HG02943 (cell line): ENCODE results near the gene HOXB2.

ENCODE experiments used
- ATAC-seq: cut with Tn5 transposase; IDR thresholded peaks from one replicate; pipeline ENCODE4 v1.9.1; 2021; ENCODE audit warnings: mild to moderate bottlenecking, low read depth, moderate library complexity; ENCODE audit not compliant: unreplicated experiment

The HOXB2 gene

DNA sequence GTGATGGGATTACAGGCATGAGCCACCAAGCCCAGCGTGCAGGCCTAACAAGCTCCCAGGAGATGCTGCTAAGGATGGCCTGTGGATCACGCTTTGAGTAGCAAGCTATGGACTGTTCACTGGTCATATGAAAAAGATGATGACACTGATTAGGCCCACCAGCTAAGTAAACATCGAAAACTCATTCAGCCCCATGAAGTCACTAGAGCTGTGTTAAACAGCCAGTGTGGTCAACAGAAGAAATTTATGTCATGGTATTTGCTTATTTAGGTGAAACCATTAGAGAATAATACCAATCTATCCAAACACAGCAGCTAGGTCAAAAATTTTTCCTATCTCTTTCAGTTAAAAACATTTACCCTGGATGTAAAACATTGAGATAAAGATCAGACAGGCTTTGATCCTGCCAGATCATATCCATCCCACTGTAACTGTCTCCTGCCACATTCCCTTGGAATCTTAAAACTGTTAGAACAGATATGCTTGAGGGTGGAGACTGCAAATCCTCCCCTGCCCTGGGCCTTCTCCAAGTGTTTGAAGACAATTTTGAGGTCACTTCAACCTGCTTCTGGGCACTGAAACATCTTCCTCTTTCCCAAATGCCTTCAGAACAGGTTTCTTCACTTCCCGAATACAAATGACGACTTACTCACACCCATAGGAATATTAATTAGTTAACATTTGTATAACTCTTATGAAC is 45.0 kb downstream of the HOXB2 start:
- ATAC-seq = no peak

DNA sequence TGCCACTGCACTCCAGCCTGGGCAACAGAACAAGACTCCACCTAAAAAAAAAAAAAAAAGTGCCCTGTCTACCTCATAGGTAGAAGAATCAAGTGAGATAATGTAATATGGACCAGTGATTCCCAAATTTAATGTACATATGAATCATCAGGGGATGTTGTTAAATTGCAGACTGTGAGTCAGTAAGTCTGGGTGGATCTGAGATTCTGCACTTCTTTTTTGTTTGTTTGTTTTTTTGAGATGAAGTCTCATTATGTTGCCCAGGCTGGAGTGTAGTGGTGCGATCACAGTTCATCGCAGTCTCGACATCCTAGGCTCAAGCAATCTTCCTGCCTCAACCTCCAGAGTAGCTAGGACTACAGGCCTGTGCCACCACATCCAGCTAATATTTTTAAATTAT is 45.7 kb downstream of the HOXB2 start:
- no peak for ATAC-seq

- ATAC-seq = no peak
Measured at GRCh38 chr17:48498164-48498850, 46.6 kb downstream of the HOXB2 start.

DNA sequence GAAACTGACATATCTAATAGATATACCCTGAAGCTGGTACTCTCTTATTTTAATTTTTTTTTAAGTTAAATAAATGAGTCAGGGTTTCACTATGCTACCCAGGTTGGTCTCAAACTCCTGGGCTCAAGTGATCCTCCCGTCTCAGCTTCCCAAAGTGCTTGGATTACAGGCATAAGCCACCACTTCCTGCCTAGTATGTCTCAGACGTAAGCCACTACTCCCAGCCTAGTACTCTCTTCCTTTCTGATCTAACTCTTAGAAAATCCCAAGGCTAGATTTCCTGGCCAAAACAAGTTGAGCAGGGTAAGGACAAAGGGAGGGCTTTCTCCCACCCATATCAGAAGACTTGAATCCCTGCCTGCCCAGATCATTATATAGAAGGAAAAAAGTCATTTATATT is 47.8 kb downstream of the HOXB2 start:
- ATAC-seq = no peak

GRCh38 chr17:48494335-48494734 is 50.6 kb downstream of the HOXB2 start:
- ATAC-seq = no peak
